ENCODE measurements around the gene VEPH1.
A peak's percentile ranks its signal among the peaks of the same experiment; 100 is the strongest.

The VEPH1 gene

DNA sequence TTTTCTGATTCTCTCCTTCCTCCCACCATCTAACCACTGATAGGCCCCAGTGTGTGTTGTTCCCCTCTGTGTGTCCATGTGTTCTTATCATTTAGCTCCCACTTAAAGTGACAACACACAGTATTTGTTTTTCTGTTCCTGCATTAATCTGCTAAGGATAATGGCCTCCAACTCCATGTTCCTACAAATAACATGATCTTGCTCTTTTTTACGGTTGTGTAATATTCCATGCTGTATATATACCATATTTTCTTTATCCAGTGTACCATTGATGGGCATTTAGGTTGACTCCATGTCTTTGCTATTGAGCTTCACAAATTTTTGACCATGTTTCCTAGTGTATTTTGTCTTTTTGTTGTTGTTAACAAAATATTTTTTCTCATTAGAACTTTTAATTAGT lies 30.6 kb downstream of the VEPH1 start:
- no peak for DNase-seq

DNA sequence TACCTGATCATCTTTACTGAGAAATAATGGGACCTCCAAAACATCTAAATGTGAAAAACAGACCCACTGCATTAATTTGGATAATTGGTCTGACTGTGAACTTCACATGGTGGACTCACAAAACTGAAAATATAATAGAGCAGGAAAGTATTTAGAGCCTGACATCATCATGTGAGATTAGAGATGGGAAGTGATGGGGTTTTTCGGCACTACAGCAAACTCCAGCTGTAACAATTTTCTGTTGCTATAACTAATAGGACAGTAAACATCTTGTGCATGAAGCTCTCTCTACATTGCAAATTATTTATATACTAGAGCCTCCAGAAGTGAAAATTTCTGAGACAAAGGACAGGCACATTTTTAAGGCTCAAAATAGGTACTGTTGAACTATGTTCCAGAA lies 32.2 kb downstream of the VEPH1 start:
- DNase-seq: no peak

DNA sequence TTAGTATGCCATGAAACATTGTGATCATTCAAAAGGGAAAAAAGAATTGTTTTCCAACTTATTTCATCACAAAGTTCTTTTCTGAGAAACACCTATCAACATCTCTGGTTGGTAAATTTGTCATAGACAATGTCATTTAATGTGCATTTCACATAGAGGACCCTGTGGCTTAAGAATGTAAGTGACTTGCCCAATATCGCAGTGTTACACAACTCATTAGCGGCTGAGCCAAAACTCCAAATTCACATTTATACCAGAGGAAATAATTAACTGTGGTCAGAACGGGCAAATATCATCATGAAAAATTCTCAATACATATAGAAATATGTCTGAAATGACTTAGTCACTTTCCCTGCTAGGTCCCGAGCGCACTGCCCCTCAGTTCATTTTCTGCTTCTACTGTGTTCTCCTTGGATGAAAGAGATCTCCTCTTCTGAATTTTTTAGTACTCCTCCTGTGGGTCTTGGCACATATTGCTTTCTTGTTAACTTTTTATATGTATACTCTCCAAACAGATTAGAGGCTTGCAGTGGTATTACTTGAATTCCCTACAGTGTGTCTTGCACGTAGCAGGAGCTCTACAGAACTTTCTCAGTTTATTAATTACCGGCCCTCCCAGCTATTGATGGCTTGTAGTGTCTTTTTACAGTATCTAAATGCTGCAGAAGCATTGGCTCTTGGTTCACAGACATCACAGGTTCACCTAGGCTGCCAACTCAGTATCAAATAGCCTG lies 33.5 kb downstream of the VEPH1 start:
- no peak for DNase-seq

- DNase-seq: no peak
Measured at GRCh38 chr3:157467200-157467599, 36.0 kb downstream of the VEPH1 start.

- DNase-seq: no peak
Measured at GRCh38 chr3:157465741-157466140, 37.5 kb downstream of the VEPH1 start.

DNA sequence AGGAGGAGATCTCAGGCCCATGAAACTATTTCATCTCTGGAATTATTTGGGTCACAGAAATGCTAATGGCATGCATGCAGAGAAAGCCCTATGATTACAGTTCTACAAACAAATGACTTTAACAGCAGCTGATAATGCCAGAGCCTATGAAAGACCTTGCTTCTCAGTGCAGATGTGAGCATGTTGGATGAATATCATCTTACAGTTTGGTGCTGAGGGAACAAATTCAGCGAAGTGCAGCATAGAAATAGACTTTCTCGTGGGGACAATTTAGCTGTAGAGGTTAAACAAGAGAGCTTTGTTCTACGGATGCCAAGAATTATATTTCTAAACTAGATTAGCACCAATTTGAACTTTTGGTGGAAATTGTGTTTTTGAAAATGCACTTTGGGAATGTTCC lies 38.9 kb downstream of the VEPH1 start:
- peak; percentile 16 for DNase-seq

GRCh38 chr3:157463816-157464215 lies 39.4 kb downstream of the VEPH1 start:
- DNase-seq: no peak

DNA sequence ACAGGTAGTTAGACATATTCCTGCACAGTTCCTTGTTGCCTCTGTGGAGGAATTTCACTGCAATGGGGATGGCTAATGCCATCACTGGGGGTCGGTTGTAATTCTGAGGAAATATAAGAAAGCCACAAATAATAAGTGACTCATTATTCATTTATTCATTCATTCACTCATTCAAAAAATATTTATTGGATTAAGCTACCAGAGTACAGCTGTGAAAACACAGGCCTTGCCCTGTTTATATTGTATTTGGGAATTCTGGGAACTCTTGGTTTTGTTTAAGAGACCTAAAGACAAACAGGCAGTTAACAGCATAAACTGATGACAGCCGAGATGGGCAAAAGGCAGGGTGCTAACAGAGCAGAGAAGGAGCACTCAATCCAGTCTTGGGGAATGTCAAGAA lies 43.0 kb downstream of the VEPH1 start:
- DNase-seq: no peak

DNA sequence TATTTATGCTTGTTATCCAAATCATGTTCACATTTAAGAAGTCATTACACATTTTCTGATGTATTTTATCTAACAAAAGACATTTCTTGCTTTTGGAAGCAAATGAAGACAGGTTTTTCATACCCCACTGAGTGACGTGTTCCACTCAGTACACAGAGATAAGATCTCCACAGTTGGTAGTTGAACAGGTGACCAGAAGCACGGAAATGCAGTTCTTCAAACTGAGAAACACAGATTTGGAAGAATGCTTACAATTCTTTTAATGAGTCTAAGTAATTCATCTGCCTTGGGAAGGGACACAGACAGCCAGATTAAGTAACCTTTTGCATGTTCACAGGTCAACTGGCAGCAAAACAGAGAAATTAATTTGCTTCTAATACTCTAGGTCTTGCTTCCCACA lies 43.5 kb downstream of the VEPH1 start:
- DNase-seq: no peak

- DNase-seq: no peak
Measured at GRCh38 chr3:157453824-157454223, 49.4 kb downstream of the VEPH1 start.

DNA sequence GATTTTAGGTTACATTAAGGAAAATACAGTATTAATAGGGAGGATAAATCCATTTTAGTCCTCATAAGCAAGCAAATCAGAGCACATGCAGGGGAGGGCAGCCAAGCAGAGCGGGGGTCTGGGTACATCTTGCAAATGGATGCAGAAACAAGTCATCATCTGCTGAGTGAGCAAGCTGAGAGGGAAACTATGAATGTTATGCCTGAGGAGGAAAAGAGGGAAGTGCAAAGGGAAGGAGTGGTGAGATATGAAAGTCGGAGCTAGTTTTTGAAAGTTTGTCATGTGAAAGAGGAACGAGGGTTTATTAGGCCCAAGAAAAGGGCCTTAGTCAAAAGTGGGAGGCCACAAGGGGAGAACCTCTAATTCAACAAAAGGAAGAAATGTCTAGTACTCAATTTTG lies 51.1 kb downstream of the VEPH1 start:
- DNase-seq: no peak

DNA sequence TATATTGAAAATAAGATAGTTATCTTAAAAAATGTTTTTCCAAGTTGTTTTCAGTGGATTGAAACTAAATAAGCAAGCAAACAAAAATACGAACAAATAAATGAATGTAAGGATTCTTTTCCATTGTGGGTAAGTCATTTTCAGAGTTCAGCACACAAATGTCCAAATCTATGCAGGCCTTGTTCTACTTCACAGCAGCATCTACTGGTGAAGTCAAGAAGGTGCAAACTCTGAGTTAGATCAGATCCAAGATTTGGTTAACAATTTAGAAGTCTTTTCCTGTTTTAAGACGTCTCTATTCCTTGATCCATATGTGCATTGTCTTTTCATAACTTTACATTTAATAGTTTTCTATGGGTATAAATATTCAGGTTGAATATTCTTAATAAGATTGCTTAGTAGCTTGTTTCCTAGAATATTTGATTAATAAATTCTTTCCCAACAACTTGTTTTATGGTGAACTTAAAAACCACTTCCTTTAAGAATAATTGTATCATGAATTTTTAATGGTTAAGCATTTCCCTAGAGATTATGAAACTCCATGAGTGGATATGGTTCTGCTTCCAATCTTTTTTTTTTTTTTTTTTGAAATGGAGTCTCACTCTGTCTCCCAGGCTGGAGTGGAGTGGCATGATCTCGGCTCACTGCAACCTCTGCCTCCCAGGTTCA lies 56.1 kb downstream of the VEPH1 start:
- peak; percentile 21 for DNase-seq

- no peak for DNase-seq
Measured at GRCh38 chr3:157445857-157446256, 57.4 kb downstream of the VEPH1 start.

DNA sequence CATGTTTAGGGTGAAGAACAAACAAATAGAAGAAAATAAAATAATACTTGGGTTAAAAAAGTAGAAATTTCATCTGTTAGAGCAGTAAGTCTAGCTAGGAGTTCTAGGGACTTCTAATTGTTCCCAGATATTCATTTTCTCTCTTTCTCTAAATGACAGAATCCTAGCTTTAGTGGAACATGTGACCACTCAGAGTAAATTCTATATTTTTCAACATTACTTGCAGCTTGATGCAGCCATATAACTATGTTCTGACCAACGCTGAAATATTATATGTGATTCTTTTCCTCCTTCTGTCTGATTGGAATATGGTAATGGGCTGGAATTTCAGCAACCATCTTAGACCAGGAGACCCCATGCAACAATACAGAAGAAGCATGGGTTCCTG lies 58.4 kb downstream of the VEPH1 start:
- DNase-seq: no peak

DNA sequence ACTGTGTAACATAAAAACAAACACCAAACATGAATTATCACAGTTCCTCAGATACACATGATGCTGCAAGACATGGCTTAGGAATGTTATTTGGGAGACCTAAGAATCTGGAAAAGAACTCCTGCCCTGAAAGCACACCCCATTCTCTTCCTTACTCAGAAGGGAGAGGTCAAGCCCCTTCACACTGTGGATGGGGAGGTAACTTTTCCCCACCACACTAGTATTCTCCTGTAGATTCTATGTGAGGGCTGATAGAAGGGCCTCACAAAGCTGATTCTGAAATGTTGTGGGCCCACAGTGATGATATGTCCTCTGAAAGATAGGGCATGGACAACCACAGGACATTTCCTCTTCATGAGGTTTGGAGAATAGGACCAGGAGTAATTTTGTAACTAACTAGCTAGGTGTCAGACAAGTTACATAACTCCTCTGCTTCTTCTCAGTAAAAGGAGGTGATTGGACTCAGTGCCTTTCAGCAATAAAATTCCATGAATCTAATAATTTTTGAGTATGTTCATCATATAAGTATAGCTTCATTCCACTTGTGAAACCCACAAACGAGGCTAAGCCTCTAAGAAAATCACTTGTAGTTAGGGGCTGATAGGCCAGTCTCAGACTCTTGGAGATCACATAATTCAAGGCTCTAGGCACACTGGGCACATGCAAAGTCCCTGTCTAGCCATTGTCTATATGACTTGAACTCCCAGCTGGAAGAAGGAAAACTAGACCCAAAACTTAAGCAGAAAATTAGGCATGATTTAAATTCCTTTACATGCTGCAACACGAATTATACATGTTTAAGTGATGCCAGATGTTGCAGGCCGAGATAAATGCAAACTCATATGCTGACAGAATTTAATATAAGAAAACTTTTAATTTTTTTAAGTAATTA lies 59.1 kb downstream of the VEPH1 start:
- DNase-seq: no peak

- no peak for DNase-seq
Measured at GRCh38 chr3:157442729-157443128, 60.5 kb downstream of the VEPH1 start.

- DNase-seq: no peak
Measured at GRCh38 chr3:157441102-157441624, 62.1 kb downstream of the VEPH1 start.

GRCh38 chr3:157438194-157438730 lies 65.0 kb downstream of the VEPH1 start:
- peak; percentile 44 for DNase-seq

GRCh38 chr3:157436583-157437291 lies 66.5 kb downstream of the VEPH1 start, which contains the start of gene PTX3:
TSS of gene PTX3 (plus strand) at chr3:157436850. CDS start at chr3:157436934, 84 bp downstream.
- DNase-seq: peak; percentile 48

DNA sequence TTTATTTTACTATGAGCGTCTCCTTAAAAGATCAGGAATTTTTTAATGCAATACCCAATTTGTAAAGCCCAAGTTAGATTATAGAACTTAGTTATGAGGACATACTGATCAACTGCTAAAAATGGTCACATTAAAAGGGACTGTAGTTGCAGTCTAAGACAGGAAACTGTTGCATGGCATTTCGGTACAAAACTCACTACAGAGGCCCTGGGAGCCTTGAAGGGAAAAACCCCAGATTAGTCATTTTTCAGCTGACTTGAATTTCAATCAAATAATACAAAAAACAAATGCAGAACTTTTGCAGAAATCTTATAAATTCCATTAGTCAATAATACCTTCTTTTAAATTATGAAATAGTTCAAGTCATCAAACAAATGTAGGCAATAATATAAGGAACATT lies 73.5 kb downstream of the VEPH1 start:
- no peak for DNase-seq

- DNase-seq: no peak
Measured at GRCh38 chr3:157428853-157429252, 74.4 kb downstream of the VEPH1 start.

- DNase-seq: peak; percentile 60
Measured at GRCh38 chr3:157427901-157428300, 75.3 kb downstream of the VEPH1 start.

Data from NCI-H69 (cell line).